ENCODE results near the gene GEMIN4. TPM values are rescaled to one million over a fixed set of nuclear protein-coding genes. Genes with fewer than 3 reads are reported as not detected.

Gene GEMIN4
- total RNA-seq, 1 experiment from 2014 or later, result 47.4 TPM

GRCh38 chr17:746181-746580 is 5.9 kb downstream of the GEMIN4 start:
- Histone ChIP-seq H2AFZ (no peak overlapping the region), H3K4me2 (no peak overlapping the region), H3K4me3 (no peak overlapping the region), H3K27ac (no peak overlapping the region), H4K20me1 (ENCODE audit: insufficient read depth) (peaks cover 66% of the 10 kb centered on the region), H3K9me2 (ENCODE audit: insufficient read depth) (no peaks in the 10 kb centered on the region), H3K79me2 (ENCODE audit: low read depth) (peaks cover 69% of the 10 kb centered on the region), H3K9me3 (ENCODE audit: insufficient read depth, low read depth) (no peaks in the 10 kb centered on the region; the same call in 1 of the 2 replicates), H3F3A (ENCODE audit: insufficient read depth, low read depth) (peaks cover 26% of the 10 kb centered on the region), H3K36me3 (ENCODE audit: low read depth) (peaks cover 55% of the 10 kb centered on the region), H3K4me1 (replicated peaks; ENCODE audit: insufficient read depth) (peaks cover 13% of the 10 kb centered on the region), H3K27me3 (ENCODE audit: insufficient read depth, low read depth) (no peaks in the 10 kb centered on the region)
- TF ChIP-seq EZH2 (IDR thresholded peaks at IDR 0.05; ENCODE audit: low read depth), result no peak
- TF ChIP-seq, protein P1, sequence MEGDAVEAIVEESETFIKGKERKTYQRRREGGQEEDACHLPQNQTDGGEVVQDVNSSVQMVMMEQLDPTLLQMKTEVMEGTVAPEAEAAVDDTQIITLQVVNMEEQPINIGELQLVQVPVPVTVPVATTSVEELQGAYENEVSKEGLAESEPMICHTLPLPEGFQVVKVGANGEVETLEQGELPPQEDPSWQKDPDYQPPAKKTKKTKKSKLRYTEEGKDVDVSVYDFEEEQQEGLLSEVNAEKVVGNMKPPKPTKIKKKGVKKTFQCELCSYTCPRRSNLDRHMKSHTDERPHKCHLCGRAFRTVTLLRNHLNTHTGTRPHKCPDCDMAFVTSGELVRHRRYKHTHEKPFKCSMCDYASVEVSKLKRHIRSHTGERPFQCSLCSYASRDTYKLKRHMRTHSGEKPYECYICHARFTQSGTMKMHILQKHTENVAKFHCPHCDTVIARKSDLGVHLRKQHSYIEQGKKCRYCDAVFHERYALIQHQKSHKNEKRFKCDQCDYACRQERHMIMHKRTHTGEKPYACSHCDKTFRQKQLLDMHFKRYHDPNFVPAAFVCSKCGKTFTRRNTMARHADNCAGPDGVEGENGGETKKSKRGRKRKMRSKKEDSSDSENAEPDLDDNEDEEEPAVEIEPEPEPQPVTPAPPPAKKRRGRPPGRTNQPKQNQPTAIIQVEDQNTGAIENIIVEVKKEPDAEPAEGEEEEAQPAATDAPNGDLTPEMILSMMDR (conservative IDR thresholded peaks at IDR 0.05), result no peak
- ChIA-PET CTCF (interaction anchor here (0.6 kb wide), 1 partner anchor 235 kb away, joined by 3 read pairs; no protein-coding TSS in a partner anchor), POLR2A (ENCODE audit: unreplicated experiment) (no interaction called here)
- no TSS peak for BruUV-seq (replicated peaks)
- intact Hi-C loops (cut with micrococcal nuclease; ENCODE audit: unreplicated experiment), result no loop called here
- no peak for DNase-seq

DNA sequence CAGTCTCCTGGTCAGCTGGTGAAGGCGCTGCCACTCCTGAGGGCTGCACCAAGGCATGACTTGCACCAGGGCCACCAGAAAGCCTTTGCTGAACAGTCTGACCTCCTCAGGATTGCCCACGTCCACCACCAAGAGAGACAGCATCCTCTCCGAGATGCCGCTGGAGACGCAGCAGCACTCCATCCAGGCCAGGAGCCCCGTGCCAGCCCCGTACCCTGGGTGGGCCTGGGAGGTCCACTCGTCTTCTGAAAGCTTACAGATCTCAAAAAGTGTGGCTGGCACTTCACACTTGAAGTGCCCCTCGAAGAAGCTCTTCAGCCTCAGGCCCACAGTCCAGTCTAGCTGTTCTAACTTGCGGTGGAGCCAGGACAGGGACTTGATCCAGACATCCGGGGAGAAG is 6.7 kb downstream of the GEMIN4 start:
- Histone ChIP-seq H3K4me1 (replicated peaks; ENCODE audit: insufficient read depth) (peaks cover 7% of the 10 kb centered on the region), H3K9me3 (ENCODE audit: insufficient read depth, low read depth) (no peaks in the 10 kb centered on the region; the same call in 1 of the 2 replicates), H3K27ac (no peak overlapping the region), H3F3A (ENCODE audit: insufficient read depth, low read depth) (peaks cover 26% of the 10 kb centered on the region), H3K4me2 (no peak overlapping the region), H3K36me3 (ENCODE audit: low read depth) (peaks cover 60% of the 10 kb centered on the region), H3K4me3 (no peak overlapping the region), H2AFZ (no peak overlapping the region), H4K20me1 (ENCODE audit: insufficient read depth) (peaks cover 71% of the 10 kb centered on the region), H3K27me3 (ENCODE audit: insufficient read depth, low read depth) (no peaks in the 10 kb centered on the region), H3K9me2 (ENCODE audit: insufficient read depth) (no peaks in the 10 kb centered on the region), H3K79me2 (ENCODE audit: low read depth) (peaks cover 61% of the 10 kb centered on the region)
- BruUV-seq (replicated peaks), result no TSS peak
- ChIA-PET POLR2A (ENCODE audit: unreplicated experiment) (no interaction called here), CTCF (interaction anchor here (0.6 kb wide), 1 partner anchor 236 kb away, joined by 3 read pairs; no protein-coding TSS in a partner anchor)
- DNase-seq, result no peak
- TF ChIP-seq, protein P1 (conservative IDR thresholded peaks at IDR 0.05), result no peak
- no peak for TF ChIP-seq EZH2 (IDR thresholded peaks at IDR 0.05; ENCODE audit: low read depth)
- intact Hi-C loops (cut with micrococcal nuclease; ENCODE audit: unreplicated experiment), result no loop called here

DNA sequence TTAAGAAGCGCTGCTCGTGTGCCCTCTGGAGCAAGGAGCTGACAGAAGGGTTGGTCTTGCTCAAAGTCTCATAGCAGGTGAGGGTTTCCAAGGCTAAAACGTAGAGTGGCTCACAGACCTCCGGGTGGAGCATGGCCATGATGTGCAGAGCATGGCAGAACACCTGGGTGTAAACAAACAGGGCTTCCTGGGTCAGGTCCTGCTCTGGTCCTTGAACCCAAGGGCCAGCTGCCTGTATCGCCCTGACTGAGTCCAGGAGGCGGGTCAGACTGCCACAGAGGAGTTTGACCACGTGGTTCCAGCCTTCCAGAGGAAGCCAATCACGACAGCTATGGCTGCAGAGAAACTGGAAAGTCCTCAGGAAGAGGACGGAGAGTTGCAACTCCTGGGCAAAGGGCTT is 7.1 kb downstream of the GEMIN4 start:
- Histone ChIP-seq H3K9me3 (ENCODE audit: insufficient read depth, low read depth) (no peaks in the 10 kb centered on the region; the same call in 1 of the 2 replicates), H3F3A (ENCODE audit: insufficient read depth, low read depth) (peaks cover 26% of the 10 kb centered on the region), H3K4me1 (replicated peaks; ENCODE audit: insufficient read depth) (peaks cover 3% of the 10 kb centered on the region), H3K27ac (no peak overlapping the region), H2AFZ (no peak overlapping the region), H3K4me3 (no peak overlapping the region), H3K9me2 (ENCODE audit: insufficient read depth) (no peaks in the 10 kb centered on the region), H3K79me2 (ENCODE audit: low read depth) (peaks cover 56% of the 10 kb centered on the region), H3K36me3 (ENCODE audit: low read depth) (peaks cover 61% of the 10 kb centered on the region), H3K4me2 (no peak overlapping the region), H4K20me1 (ENCODE audit: insufficient read depth) (peaks cover 71% of the 10 kb centered on the region), H3K27me3 (ENCODE audit: insufficient read depth, low read depth) (no peaks in the 10 kb centered on the region)
- BruUV-seq (replicated peaks), result no TSS peak
- ChIA-PET CTCF (no interaction called here), POLR2A (ENCODE audit: unreplicated experiment) (no interaction called here)
- intact Hi-C loops (cut with micrococcal nuclease; ENCODE audit: unreplicated experiment), result no loop called here
- no peak for TF ChIP-seq EZH2 (IDR thresholded peaks at IDR 0.05; ENCODE audit: low read depth)
- TF ChIP-seq, protein P1 (conservative IDR thresholded peaks at IDR 0.05), result no peak
- no peak for DNase-seq
